ENCODE data around the gene CAPN12.

Gene CAPN12

DNA sequence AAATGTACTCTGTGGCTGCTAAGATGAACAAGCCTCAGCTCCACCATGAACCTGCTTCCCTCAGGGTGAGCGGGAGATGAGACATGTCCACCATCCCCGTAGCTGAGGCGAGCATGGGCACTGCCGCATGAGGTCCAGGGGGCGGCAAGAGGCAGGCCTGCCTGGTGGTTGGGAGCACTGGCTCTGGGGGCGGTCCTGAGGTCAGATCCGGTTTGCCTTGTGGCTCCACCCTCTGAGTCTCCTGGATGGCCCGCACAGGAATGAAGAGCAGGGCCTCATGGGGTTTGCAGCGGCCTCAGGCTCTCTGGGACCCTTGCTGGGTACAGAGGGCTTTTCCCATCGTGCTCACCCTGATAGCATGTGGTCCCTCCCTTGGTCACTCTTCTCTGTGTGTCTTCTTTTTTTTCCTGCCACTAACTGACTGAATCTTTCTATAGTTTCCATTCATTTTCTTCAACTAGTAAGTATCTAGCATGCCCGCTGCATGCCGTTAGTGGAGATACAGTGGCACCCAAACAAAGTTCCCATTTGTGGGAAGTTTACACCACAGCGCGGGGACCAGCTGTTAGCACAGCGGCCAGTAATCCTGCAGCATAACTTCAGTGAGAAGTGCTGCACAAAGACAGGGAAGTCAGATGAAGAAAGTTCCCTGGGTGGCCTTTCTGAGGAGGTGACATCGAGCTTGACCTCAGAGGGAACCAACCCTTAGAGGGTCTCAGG lies 37.3 kb downstream of the CAPN12 start:
- H4K20me1 ChIP-seq (ENCODE audit: insufficient read depth, low read length), result 0 out of 2 replicates have a peak, but pooled peaks cover 5% of the 10 kb centered on the region
- H3K79me2 ChIP-seq (ENCODE audit: low read length), result no peaks in the 10 kb centered on the region
- no peaks in the 10 kb centered on the region for H3K27me3 ChIP-seq (ENCODE audit: low read depth, low read length)
- H3K9me3 ChIP-seq (ENCODE audit: insufficient read depth, low read length), result no peaks in the 10 kb centered on the region
- H3K27ac ChIP-seq (ENCODE audit: low read length), result no peak overlapping the region
- no peaks in the 10 kb centered on the region for H3K4me1 ChIP-seq (ENCODE audit: low read length)
- no peak overlapping the region for H3K4me2 ChIP-seq (ENCODE audit: low read length)
- no peak overlapping the region for H3K4me3 ChIP-seq (ENCODE audit: low read length)
- no peak overlapping the region for H3K9ac ChIP-seq (ENCODE audit: low read length)
- no peak for TF ChIP-seq EZH2phosphoT487 (IDR thresholded peaks at IDR 0.05; ENCODE audit: low read depth)
- TF ChIP-seq, protein P1, sequence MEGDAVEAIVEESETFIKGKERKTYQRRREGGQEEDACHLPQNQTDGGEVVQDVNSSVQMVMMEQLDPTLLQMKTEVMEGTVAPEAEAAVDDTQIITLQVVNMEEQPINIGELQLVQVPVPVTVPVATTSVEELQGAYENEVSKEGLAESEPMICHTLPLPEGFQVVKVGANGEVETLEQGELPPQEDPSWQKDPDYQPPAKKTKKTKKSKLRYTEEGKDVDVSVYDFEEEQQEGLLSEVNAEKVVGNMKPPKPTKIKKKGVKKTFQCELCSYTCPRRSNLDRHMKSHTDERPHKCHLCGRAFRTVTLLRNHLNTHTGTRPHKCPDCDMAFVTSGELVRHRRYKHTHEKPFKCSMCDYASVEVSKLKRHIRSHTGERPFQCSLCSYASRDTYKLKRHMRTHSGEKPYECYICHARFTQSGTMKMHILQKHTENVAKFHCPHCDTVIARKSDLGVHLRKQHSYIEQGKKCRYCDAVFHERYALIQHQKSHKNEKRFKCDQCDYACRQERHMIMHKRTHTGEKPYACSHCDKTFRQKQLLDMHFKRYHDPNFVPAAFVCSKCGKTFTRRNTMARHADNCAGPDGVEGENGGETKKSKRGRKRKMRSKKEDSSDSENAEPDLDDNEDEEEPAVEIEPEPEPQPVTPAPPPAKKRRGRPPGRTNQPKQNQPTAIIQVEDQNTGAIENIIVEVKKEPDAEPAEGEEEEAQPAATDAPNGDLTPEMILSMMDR (IDR thresholded peaks at IDR 0.05; ENCODE audit: low read depth, low read length), result no peak
- peaks cover 82% of the 10 kb centered on the region for H3K36me3 ChIP-seq (replicated peaks; ENCODE audit: low read depth, low read length)
- no peak overlapping the region for H2AFZ ChIP-seq (ENCODE audit: low read depth, low read length)

DNA sequence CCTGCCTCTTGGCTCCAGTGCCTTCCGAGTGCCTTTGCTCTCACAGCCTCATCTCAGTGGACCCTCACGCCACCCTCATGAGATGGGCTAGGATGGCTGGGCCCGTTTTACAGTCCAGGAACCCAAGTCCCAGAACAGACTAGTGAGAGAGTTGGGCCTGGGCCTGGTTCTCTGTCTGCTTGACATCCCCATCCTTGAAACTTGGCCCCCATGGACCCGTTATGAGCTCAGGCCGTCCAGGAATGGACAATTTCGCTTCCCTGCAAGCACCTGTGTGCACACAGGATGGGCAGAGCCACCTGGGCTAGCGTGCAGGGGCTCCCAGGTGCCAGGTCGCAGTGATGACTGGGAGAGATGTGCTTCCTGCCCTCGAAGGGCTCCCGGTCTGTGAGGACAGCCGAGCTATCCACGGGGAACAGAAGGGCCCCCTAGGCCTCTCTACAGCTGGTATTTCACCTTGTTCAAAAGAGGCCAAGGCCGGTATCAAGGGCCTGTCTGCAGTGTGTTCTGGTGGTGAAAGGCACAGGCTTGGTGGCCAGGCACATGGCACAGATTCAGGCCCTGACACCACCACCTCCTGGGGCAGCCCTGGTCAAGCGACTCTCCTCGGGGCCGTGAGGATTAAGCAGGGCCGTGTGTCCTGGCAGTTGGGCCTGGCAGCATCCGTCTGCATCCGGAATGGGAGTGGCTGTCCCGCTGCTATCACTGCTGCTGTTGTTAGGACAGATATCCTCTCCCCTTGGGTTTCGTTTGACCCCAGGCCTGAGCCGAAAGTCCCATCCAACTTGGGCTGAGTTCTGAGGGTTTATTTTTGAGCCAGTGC lies 38.9 kb downstream of the CAPN12 start:
- no peaks in the 10 kb centered on the region for H3K9me3 ChIP-seq (ENCODE audit: insufficient read depth, low read length)
- 0 out of 2 replicates have a peak, but pooled peaks cover 5% of the 10 kb centered on the region for H4K20me1 ChIP-seq (ENCODE audit: insufficient read depth, low read length)
- peaks cover 82% of the 10 kb centered on the region for H3K36me3 ChIP-seq (replicated peaks; ENCODE audit: low read depth, low read length)
- H2AFZ ChIP-seq (ENCODE audit: low read depth, low read length), result no peak overlapping the region
- H3K4me1 ChIP-seq (ENCODE audit: low read length), result no peaks in the 10 kb centered on the region
- H3K79me2 ChIP-seq (ENCODE audit: low read length), result peaks cover 3% of the 10 kb centered on the region; the same call in 1 of the 2 replicates
- H3K4me3 ChIP-seq (ENCODE audit: low read length), result no peak overlapping the region
- TF ChIP-seq EZH2phosphoT487 (IDR thresholded peaks at IDR 0.05; ENCODE audit: low read depth), result no peak
- TF ChIP-seq, protein P1 (IDR thresholded peaks at IDR 0.05; ENCODE audit: low read depth, low read length), result no peak
- H3K27me3 ChIP-seq (ENCODE audit: low read depth, low read length), result no peaks in the 10 kb centered on the region
- no peak overlapping the region for H3K4me2 ChIP-seq (ENCODE audit: low read length)
- no peak overlapping the region for H3K9ac ChIP-seq (ENCODE audit: low read length)
- no peak overlapping the region for H3K27ac ChIP-seq (ENCODE audit: low read length)

DNA sequence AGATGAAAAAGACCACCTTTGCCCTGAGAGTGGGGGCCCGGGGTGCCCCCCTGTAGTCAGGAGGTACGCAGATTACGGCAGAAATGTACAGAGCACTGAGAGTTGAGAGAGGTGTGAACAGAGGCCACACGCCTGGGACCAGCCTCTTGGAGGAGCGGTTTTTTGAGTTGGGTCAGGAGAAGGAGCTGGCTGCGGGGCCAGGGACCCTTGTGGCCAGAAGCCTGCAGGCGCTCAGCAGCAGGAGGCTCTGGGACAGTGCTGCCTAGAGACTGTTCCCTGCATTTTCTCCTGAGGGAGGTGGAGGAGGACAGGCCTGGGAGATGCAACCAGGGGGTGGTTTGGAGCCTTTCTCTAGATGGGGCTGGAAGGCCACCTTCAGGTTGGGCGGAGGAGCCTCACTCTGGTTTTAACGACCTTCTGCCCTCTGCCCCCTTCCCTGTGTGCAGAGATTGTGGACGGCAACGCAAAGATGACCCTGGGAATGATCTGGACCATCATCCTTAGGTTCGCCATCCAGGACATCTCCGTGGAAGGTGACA lies 39.7 kb downstream of the CAPN12 start:
- no peak for TF ChIP-seq EZH2phosphoT487 (IDR thresholded peaks at IDR 0.05; ENCODE audit: low read depth)
- TF ChIP-seq, protein P1 (IDR thresholded peaks at IDR 0.05; ENCODE audit: low read depth, low read length), result no peak
- Histone ChIP-seq H2AFZ (ENCODE audit: low read depth, low read length) (no peak overlapping the region), H4K20me1 (ENCODE audit: insufficient read depth, low read length) (peaks cover 14% of the 10 kb centered on the region; the same call in 1 of the 2 replicates), H3K9me3 (ENCODE audit: insufficient read depth, low read length) (no peaks in the 10 kb centered on the region), H3K9ac (ENCODE audit: low read length) (no peak overlapping the region), H3K4me2 (ENCODE audit: low read length) (no peak overlapping the region), H3K27ac (ENCODE audit: low read length) (no peak overlapping the region), H3K79me2 (ENCODE audit: low read length) (peaks cover 11% of the 10 kb centered on the region; the same call in 1 of the 2 replicates), H3K36me3 (replicated peaks; ENCODE audit: low read depth, low read length) (peaks cover 75% of the 10 kb centered on the region), H3K27me3 (ENCODE audit: low read depth, low read length) (no peaks in the 10 kb centered on the region), H3K4me3 (ENCODE audit: low read length) (no peak overlapping the region), H3K4me1 (ENCODE audit: low read length) (no peaks in the 10 kb centered on the region)

DNA sequence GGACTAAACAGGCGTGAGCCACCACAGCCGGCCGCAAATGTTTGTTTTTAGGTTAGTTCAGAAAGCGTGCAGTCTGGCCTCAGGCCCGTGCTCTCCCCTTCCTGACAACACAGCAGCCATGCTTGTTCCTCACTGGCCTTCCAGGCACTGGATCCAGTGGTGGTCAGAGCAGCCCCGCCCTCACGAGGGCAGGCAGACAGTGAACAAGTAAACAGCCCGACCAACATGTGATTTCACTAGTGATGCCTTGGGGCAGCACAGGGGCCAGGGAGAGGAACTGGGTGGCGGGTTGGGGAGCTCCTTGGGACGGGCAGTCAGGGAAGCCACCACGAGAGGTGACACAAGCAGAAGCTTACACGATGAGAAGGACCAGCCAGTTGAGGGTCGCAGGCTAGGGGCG lies 40.8 kb downstream of the CAPN12 start:
- Histone ChIP-seq H3K9me3 (ENCODE audit: insufficient read depth, low read length) (no peaks in the 10 kb centered on the region), H3K27ac (ENCODE audit: low read length) (no peak overlapping the region), H3K4me2 (ENCODE audit: low read length) (no peak overlapping the region), H3K4me3 (ENCODE audit: low read length) (no peak overlapping the region), H4K20me1 (ENCODE audit: insufficient read depth, low read length) (peaks cover 23% of the 10 kb centered on the region), H2AFZ (ENCODE audit: low read depth, low read length) (no peak overlapping the region), H3K4me1 (ENCODE audit: low read length) (peaks cover 3% of the 10 kb centered on the region; the same call in 1 of the 2 replicates), H3K79me2 (ENCODE audit: low read length) (peaks cover 20% of the 10 kb centered on the region), H3K27me3 (ENCODE audit: low read depth, low read length) (no peaks in the 10 kb centered on the region), H3K36me3 (replicated peaks; ENCODE audit: low read depth, low read length) (peaks cover 68% of the 10 kb centered on the region), H3K9ac (ENCODE audit: low read length) (no peak overlapping the region)
- TF ChIP-seq EZH2phosphoT487 (IDR thresholded peaks at IDR 0.05; ENCODE audit: low read depth), result no peak
- TF ChIP-seq, protein P1 (IDR thresholded peaks at IDR 0.05; ENCODE audit: low read depth, low read length), result no peak
